AG04449 (cell line): Measurements from ENCODE around the gene TMEM217.

Source experiments
- CTCF ChIA-PET: fragments of 350-600 bp; formaldehyde crosslinking; extraction: SDS; loops from one replicate; lab custom pipeline; 2021; ENCODE audit warnings: antibody characterized with exemption; lab: Yijun Ruan, JAX
- POLR2A ChIA-PET: fragments of 400-600, 350-600 bp; formaldehyde crosslinking; extraction: SDS; loops from one replicate; lab custom pipeline; 2020; ENCODE audit warnings: antibody characterized with exemption, inconsistent platforms; lab: Yijun Ruan, JAX
- DNase-seq: peaks from one replicate; pipeline ENCODE4 v3.0.0-alpha.2; 2010; ENCODE audit warnings: low read depth, low spot score
- H3K4me3 ChIP-seq: 2 replicates; pipeline ENCODE4 v1.5.1; 2011; ENCODE audit warnings: low read depth, mild to moderate bottlenecking, control low read depth, low read length
- CTCF ChIP-seq: IDR thresholded peaks from one replicate; pipeline ENCODE4 v1.5.1; 2011; ENCODE audit warnings: mild to moderate bottlenecking, moderate library complexity, low read length, control low read depth, inconsistent platforms; ENCODE audit not compliant: insufficient read depth; ENCODE audit errors: missing control alignments

TMEM217 gene

GRCh38 chr6:37243816-37244370, 14.1 kb downstream of the TMEM217 start:
- CTCF ChIA-PET = interaction anchor here (1.6 to 3.2 kb wide), 2 partner anchors 72 to 82 kb away, joined by 5 to 9 read pairs; no protein-coding TSS in a partner anchor
- DNase-seq = no peak
- H3K4me3 ChIP-seq = no peak overlapping the region
- POLR2A ChIA-PET = interaction anchor here (2.4 kb wide), 1 partner anchor 14 kb away, joined by 11 read pairs; the partner anchor contains the start of genes TBC1D22B and TMEM217
- TF ChIP-seq CTCF = no peak

- ChIA-PET POLR2A (interaction anchor here (1.2 kb wide), 1 partner anchor 14 kb away, joined by 7 read pairs; the partner anchor contains the start of genes TBC1D22B and TMEM217), CTCF (no interaction called here)
- no peak overlapping the region for H3K4me3 ChIP-seq
- no peak for DNase-seq
- TF ChIP-seq CTCF = no peak
Measured at GRCh38 chr6:37243131-37243815, 14.7 kb downstream of the TMEM217 start.

GRCh38 chr6:37242429-37243052, 15.4 kb downstream of the TMEM217 start:
- peak; percentile 97 for DNase-seq
- no peak for TF ChIP-seq CTCF
- H3K4me3 ChIP-seq = no peak overlapping the region
- ChIA-PET CTCF (interaction anchor here (0.8 to 1.2 kb wide), 2 partner anchors 33 to 225 kb away, joined by 4 to 9 read pairs; no protein-coding TSS in a partner anchor), POLR2A (interaction anchor here (0.6 to 1.2 kb wide), 2 partner anchors 15 to 24 kb away, joined by 3 to 7 read pairs; partner anchors contain the start of genes TBC1D22B and TMEM217)

- ChIA-PET CTCF (interaction anchor here (0.8 to 1.2 kb wide), 3 partner anchors 33 to 224 kb away, joined by 4 to 9 read pairs (median 4); no protein-coding TSS in a partner anchor), POLR2A (interaction anchor here (0.6 to 1.2 kb wide), 2 partner anchors 16 to 25 kb away, joined by 3 to 7 read pairs; partner anchors contain the start of genes TBC1D22B and TMEM217)
- DNase-seq = no peak
- no peak for TF ChIP-seq CTCF
- H3K4me3 ChIP-seq = no peak overlapping the region
Measured at GRCh38 chr6:37241775-37242428, 16.0 kb downstream of the TMEM217 start.

- DNase-seq = no peak
- ChIA-PET CTCF (interaction anchor here (0.8 kb wide), 1 partner anchor 57 kb away, joined by 4 read pairs; no protein-coding TSS in a partner anchor), POLR2A (no interaction called here)
- no peak for TF ChIP-seq CTCF
- no peak overlapping the region for H3K4me3 ChIP-seq
Measured at GRCh38 chr6:37241131-37241530, 16.8 kb downstream of the TMEM217 start.
